Daoy (cell line): Measurements from ENCODE around the gene FBXL14. TPM values are rescaled to one million over a fixed set of nuclear protein-coding genes. Genes with fewer than 3 reads are reported as not detected.
"Not testable (repeated sequence)": the region's sequence is repeated elsewhere in the genome, so short reads cannot be mapped to it uniquely, and the experiment has no call there.

Experiments
- DNase-seq: peaks from one replicate; pipeline ENCODE4 v3.0.0-alpha.2; 2015; ENCODE audit warnings: low read depth
- total RNA-seq: library from RNA; depleted of rRNA; stranded (reverse); fragments of >200 nt; shearing (Covaris generic); gene quantifications from 2 replicates; pipeline ENCODE4 v1.2.3, GENCODE V29; 2014

Gene FBXL14
- total RNA-seq, 1 experiment from 2014 or later, result 12.6 TPM

GRCh38 chr12:1573960-1574864 is 20.2 kb downstream of the FBXL14 start:
- DNase-seq, result no peak

- no peak for DNase-seq
Measured at GRCh38 chr12:1572731-1573130, 21.6 kb downstream of the FBXL14 start.

GRCh38 chr12:1567852-1568251 is 26.5 kb downstream of the FBXL14 start:
- DNase-seq, result no peak

- DNase-seq, result no peak
Measured at GRCh38 chr12:1566449-1567135, 27.8 kb downstream of the FBXL14 start.

GRCh38 chr12:1565172-1565571 is 29.2 kb downstream of the FBXL14 start:
- DNase-seq, result no peak

- no peak for DNase-seq
Measured at GRCh38 chr12:1564067-1564466, 30.3 kb downstream of the FBXL14 start.

- no peak for DNase-seq
Measured at GRCh38 chr12:1562813-1563407, 31.5 kb downstream of the FBXL14 start.

GRCh38 chr12:1560704-1561103 is 33.7 kb downstream of the FBXL14 start:
- no peak for DNase-seq

GRCh38 chr12:1559676-1560091 is 34.7 kb downstream of the FBXL14 start:
- DNase-seq, result no peak

- not testable (repeated sequence) for DNase-seq
Measured at GRCh38 chr12:1558108-1558507, 36.3 kb downstream of the FBXL14 start.

- no peak for DNase-seq
Measured at GRCh38 chr12:1553987-1554982, 40.1 kb downstream of the FBXL14 start.

GRCh38 chr12:1553536-1553935 is 40.8 kb downstream of the FBXL14 start:
- DNase-seq, result no peak

- no peak for DNase-seq
Measured at GRCh38 chr12:1552911-1553491, 41.4 kb downstream of the FBXL14 start.

- DNase-seq, result no peak
Measured at GRCh38 chr12:1552171-1552570, 42.2 kb downstream of the FBXL14 start.

GRCh38 chr12:1551496-1551895 is 42.9 kb downstream of the FBXL14 start:
- DNase-seq, result no peak

- DNase-seq, result no peak
Measured at GRCh38 chr12:1546931-1547640, 47.3 kb downstream of the FBXL14 start.

GRCh38 chr12:1544996-1545700 is 49.2 kb downstream of the FBXL14 start:
- DNase-seq, result no peak

GRCh38 chr12:1542599-1542998 is 51.8 kb downstream of the FBXL14 start:
- no peak for DNase-seq

- DNase-seq, result peak; percentile 46
Measured at GRCh38 chr12:1540690-1541089, 53.7 kb downstream of the FBXL14 start.

GRCh38 chr12:1539135-1539534 is 55.2 kb downstream of the FBXL14 start:
- DNase-seq, result no peak
